ENCODE data around the gene CFAP126.

The CFAP126 gene

DNA sequence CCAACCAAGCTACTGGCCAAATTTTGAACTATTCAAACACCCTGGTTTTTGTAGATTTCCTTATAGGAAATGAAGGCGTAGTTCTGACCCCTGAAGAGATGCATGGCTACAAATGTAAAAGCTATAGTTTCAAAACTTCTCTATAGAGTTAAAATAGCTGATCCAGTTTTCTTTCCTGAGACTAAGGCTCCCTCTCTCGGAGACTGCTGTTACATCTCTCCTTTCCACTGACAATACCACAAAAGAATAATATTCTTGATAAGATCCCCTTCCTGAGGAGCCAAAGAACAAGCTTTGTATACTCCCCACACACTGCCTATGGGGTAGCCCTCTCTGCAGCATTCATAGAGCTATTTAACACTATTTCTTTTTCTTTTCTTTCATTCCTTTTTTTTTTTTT is 6.7 kb upstream of the CFAP126 start:
- Histone ChIP-seq H3K4me3 (ENCODE audit: low read depth, low read length) (no peak overlapping the region), H3K36me3 (ENCODE audit: control insufficient read depth, insufficient read depth, low read length) (no peaks in the 10 kb centered on the region), H2AFZ (no peak overlapping the region), H3K27me3 (ENCODE audit: control insufficient read depth, insufficient read depth, low read length) (no peaks in the 10 kb centered on the region), H3K4me1 (no peaks in the 10 kb centered on the region), H3K79me2 (no peaks in the 10 kb centered on the region), H3K4me2 (ENCODE audit: low read length) (no peak overlapping the region), H3K9me3 (ENCODE audit: control insufficient read depth, low read length) (no peaks in the 10 kb centered on the region), H3K27ac (no peak overlapping the region), H3K9ac (no peak overlapping the region)
- no peak for TF ChIP-seq CTCF (IDR thresholded peaks at IDR 0.05)

GRCh38 chr1:161373442-161373841 is 5.8 kb upstream of the CFAP126 start:
- H3K4me2 ChIP-seq (ENCODE audit: low read length): no peak overlapping the region
- H3K27ac ChIP-seq: no peak overlapping the region
- no peaks in the 10 kb centered on the region for H3K4me1 ChIP-seq
- H3K36me3 ChIP-seq (ENCODE audit: control insufficient read depth, insufficient read depth, low read length): no peaks in the 10 kb centered on the region
- no peaks in the 10 kb centered on the region for H3K27me3 ChIP-seq (ENCODE audit: control insufficient read depth, insufficient read depth, low read length)
- H3K9ac ChIP-seq: no peak overlapping the region
- H3K9me3 ChIP-seq (ENCODE audit: control insufficient read depth, low read length): no peaks in the 10 kb centered on the region
- H2AFZ ChIP-seq: no peak overlapping the region
- TF ChIP-seq CTCF (IDR thresholded peaks at IDR 0.05): no peak
- H3K79me2 ChIP-seq: no peaks in the 10 kb centered on the region
- H3K4me3 ChIP-seq (ENCODE audit: low read depth, low read length): no peak overlapping the region

DNA sequence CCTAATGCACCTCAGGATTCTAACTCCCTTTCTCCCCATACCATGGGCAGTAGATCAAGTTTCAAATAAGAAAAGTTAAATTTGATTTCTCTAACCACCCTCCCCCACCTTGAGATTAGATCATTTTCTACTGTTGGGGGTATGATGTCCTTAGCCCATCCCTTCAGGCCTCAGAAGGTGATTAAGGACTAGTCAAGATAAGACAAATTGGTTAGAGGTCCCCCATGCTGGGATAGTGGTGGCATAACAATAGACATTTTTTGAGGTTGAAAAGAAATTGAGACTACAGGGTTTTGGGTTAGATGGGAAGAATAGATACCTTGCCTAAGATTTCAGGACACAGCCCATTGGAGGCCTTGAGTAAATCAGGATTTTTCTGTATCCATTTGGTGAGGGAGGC is 2.5 kb downstream of the CFAP126 start:
- no peaks in the 10 kb centered on the region for H3K79me2 ChIP-seq

DNA sequence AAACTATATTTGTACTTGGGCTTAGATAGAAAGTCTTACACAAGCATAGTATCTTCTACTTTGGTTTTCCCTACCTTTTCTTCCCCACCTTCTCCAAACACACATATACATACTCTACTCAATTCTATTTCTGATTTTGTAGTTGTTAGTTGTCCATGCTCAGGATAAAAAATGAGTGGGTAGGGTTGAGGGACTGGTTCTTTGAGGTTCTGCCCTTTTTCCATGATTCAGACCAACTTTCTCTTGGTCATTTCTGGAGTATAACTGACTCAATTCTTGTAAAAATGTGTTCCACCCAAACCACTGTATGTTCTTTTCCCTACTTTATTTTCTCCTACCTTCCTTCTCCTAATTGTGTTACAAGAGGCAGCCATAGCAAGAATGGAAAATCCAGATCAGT is 3.3 kb downstream of the CFAP126 start:
- H3K27ac ChIP-seq: no peak overlapping the region
- no peak overlapping the region for H3K4me2 ChIP-seq (ENCODE audit: low read length)
- no peak for TF ChIP-seq CTCF (IDR thresholded peaks at IDR 0.05)
- no peaks in the 10 kb centered on the region for H3K27me3 ChIP-seq (ENCODE audit: control insufficient read depth, insufficient read depth, low read length)
- peaks cover 2% of the 10 kb centered on the region for H3K4me1 ChIP-seq
- no peak overlapping the region for H2AFZ ChIP-seq
- H3K9ac ChIP-seq: no peak overlapping the region
- no peaks in the 10 kb centered on the region for H3K36me3 ChIP-seq (ENCODE audit: control insufficient read depth, insufficient read depth, low read length)
- no peaks in the 10 kb centered on the region for H3K9me3 ChIP-seq (ENCODE audit: control insufficient read depth, low read length)
- no peak overlapping the region for H3K4me3 ChIP-seq (ENCODE audit: low read depth, low read length)
- H3K79me2 ChIP-seq: no peaks in the 10 kb centered on the region

More for the DNA sequence above, 2.5 kb downstream of the CFAP126 start:
- Histone ChIP-seq H3K36me3 (ENCODE audit: control insufficient read depth, insufficient read depth, low read length) (no peaks in the 10 kb centered on the region), H3K27ac (no peak overlapping the region), H3K27me3 (ENCODE audit: control insufficient read depth, insufficient read depth, low read length) (no peaks in the 10 kb centered on the region), H3K9me3 (ENCODE audit: control insufficient read depth, low read length) (no peaks in the 10 kb centered on the region), H3K4me1 (peaks cover 2% of the 10 kb centered on the region), H3K4me2 (ENCODE audit: low read length) (no peak overlapping the region), H2AFZ (no peak overlapping the region), H3K4me3 (ENCODE audit: low read depth, low read length) (no peak overlapping the region), H3K9ac (no peak overlapping the region)
- TF ChIP-seq CTCF (IDR thresholded peaks at IDR 0.05): no peak

DNA sequence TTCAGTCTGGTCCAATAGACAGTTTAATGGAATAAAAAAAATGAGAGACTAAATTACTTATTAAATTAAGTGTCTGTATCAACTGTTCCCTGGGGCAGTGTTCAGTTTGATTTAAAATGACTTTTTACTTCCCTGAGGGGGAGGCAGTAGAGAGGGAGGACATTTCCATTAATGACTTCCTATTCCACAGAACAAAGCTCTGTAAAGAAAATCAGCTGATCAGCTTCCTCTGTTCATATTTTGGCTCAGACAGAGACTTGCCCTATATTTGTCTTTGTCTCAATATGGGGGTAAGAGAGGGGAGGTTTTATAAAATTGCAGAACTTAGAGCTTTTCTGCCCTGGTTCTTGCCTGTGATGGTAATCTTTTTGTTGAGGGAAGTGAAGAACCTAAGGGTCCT is 8.4 kb downstream of the CFAP126 start:
- Histone ChIP-seq H3K36me3 (ENCODE audit: control insufficient read depth, insufficient read depth, low read length) (no peaks in the 10 kb centered on the region), H3K27ac (no peak overlapping the region), H2AFZ (no peak overlapping the region), H3K9me3 (ENCODE audit: control insufficient read depth, low read length) (no peaks in the 10 kb centered on the region), H3K27me3 (ENCODE audit: control insufficient read depth, insufficient read depth, low read length) (no peaks in the 10 kb centered on the region), H3K4me2 (ENCODE audit: low read length) (no peak overlapping the region), H3K79me2 (no peaks in the 10 kb centered on the region), H3K9ac (no peak overlapping the region), H3K4me3 (ENCODE audit: low read depth, low read length) (no peak overlapping the region), H3K4me1 (no peaks in the 10 kb centered on the region)
- TF ChIP-seq CTCF (IDR thresholded peaks at IDR 0.05): no peak
